Peyer's patch (tissue), 4 donors: ENCODE measurements around the gene PPRC1. TPM values are rescaled to one million over a fixed set of nuclear protein-coding genes. Genes with fewer than 3 reads are reported as not detected.

ENCODE experiments used
- DNase-seq, 3 donors: peaks; one replicate each; pipeline ENCODE4 v3.0.0-alpha.2; 2017 to 2019
- H3K27ac ChIP-seq, 4 donors: fragments of 200-600 bp; sonication (generic); one replicate each; pipeline ENCODE4 v1.5.1; 2016 to 2019
- H3K27me3 ChIP-seq, 2 donors: fragments of 200-600 bp; sonication (generic); one replicate each; pipeline ENCODE4 v1.5.1; 2019
- H3K36me3 ChIP-seq, 3 donors: fragments of 200-600 bp; sonication (generic); one replicate each; pipeline ENCODE4 v1.5.1; 2016 to 2019
- H3K4me1 ChIP-seq, 4 donors: fragments of 200-600 bp; sonication (generic); one replicate each; pipeline ENCODE4 v1.5.1; 2016 to 2019
- H3K4me3 ChIP-seq, 4 donors: fragments of 200-600 bp; sonication (generic); 1 replicate in 3 of 4; 2 replicates in 1 of 4; pipeline ENCODE4 v1.5.1; 2016 to 2019; ENCODE audit warnings: mild to moderate bottlenecking in 1 of 4
- H3K9me3 ChIP-seq, 4 donors: fragments of 200-600 bp; sonication (generic); one replicate each; pipeline ENCODE4 v1.5.1; 2016 to 2019; ENCODE audit warnings: mild to moderate bottlenecking in 1 of 4
- POLR2A ChIP-seq, 2 donors: fragments of 450-650 bp; IDR thresholded peaks; one replicate each; pipeline ENCODE4 v1.5.1; 2017; ENCODE audit warnings: antibody characterized with exemption in 2 of 2, mild to moderate bottlenecking in 2 of 2, moderate library complexity in 2 of 2
- total RNA-seq, 4 donors: library from RNA; depleted of rRNA; stranded (reverse); fragments of >200 nt; gene quantifications; one replicate each; pipeline ENCODE4 v1.1.0, GENCODE V29; 2016
- TF ChIP-seq, protein P1 (sequence below), 6 experiments: fragments of 450-650 bp in 4 of 6; fragments of 200-600 bp in 2 of 6; sonication (generic) in 1 of 6; IDR thresholded peaks; one replicate each; pipeline ENCODE4 v1.5.1; 2017 to 2019; ENCODE audit warnings: antibody characterized with exemption in 6 of 6, mild to moderate bottlenecking in 3 of 6, moderate library complexity in 1 of 6

Gene PPRC1
- total RNA-seq, 4 donors from 2014 or later = 8.6 to 71.0 (median 24.0) TPM

DNA sequence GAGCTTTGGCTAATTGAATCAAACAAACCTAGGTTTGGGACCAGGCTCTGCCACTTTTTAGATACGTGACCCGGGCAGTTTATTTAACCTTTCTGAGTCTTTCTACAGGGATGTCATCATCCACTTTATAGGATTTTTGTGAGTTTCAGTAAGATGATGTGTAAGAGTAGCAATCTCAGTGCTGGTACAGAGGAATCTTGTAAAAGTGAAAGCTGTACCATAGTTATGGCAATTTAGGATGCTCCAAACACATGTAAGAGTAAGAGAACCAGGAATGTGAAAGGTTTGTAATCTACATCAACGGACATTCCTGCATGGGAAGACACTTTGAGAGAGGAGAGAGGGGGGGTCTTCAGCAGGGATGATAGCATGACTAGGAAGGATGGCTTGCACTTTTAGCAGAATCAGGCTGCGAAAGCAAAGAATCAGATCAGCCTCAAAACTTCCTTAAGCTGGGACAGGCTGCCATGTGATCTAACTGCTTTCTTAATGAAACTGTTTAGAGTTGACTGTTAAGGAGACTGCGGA is 20.3 kb downstream of the PPRC1 start:
- Histone ChIP-seq H3K4me3 (peak overlapping the region; percentile 62 to 83 (median 77)), H3K9me3 (no peaks in the 10 kb centered on the region), H3K36me3 (peaks cover 0 to 35% (median 0%) of the 10 kb centered on the region in 3 donors), H3K27me3 (no peaks in the 10 kb centered on the region), H3K27ac (peak overlapping the region in 3 of 4 donors; percentile 84 to 88 (median 86)), H3K4me1 (peaks cover 0 to 17% (median 6%) of the 10 kb centered on the region in 4 donors)
- no peak for TF ChIP-seq POLR2A (IDR thresholded peaks at IDR 0.05)
- TF ChIP-seq, protein P1, sequence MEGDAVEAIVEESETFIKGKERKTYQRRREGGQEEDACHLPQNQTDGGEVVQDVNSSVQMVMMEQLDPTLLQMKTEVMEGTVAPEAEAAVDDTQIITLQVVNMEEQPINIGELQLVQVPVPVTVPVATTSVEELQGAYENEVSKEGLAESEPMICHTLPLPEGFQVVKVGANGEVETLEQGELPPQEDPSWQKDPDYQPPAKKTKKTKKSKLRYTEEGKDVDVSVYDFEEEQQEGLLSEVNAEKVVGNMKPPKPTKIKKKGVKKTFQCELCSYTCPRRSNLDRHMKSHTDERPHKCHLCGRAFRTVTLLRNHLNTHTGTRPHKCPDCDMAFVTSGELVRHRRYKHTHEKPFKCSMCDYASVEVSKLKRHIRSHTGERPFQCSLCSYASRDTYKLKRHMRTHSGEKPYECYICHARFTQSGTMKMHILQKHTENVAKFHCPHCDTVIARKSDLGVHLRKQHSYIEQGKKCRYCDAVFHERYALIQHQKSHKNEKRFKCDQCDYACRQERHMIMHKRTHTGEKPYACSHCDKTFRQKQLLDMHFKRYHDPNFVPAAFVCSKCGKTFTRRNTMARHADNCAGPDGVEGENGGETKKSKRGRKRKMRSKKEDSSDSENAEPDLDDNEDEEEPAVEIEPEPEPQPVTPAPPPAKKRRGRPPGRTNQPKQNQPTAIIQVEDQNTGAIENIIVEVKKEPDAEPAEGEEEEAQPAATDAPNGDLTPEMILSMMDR (IDR thresholded peaks at IDR 0.05) = no peak
- no peak for DNase-seq

DNA sequence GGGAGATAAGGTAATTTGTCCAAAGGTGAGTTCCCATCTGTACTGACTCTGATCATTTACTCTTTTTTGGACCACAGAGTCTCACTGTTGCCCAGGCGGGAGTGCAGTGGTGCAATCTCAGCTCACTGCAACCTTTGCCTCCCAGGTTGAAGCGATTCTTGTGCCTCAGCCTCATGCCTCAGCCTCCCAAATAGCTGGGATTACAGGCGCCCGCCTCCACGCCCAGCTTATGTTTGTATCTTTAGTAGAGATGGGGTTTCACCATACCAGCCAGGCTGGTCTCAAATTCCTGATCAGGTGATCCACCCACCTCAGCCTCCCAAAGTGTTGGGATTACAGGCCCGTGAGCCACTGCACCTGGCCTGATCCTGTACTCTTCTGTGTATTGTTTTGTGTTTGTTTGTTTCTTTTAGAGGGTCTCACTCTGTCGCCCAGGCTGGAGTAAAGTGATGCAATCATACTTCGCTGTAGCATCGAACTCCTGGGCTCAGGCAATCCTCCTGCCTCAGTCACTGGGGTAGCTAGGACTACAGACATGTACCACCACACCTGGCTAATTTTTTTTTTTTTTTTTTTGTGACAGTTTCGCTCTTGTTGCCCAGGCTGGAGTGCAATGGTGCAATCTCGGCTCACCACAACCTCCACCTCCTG is 21.8 kb downstream of the PPRC1 start:
- Histone ChIP-seq H3K4me1 (peaks cover 0 to 17% (median 6%) of the 10 kb centered on the region in 4 donors), H3K27ac (no peak overlapping the region), H3K36me3 (peaks cover 0 to 35% (median 0%) of the 10 kb centered on the region in 3 donors), H3K9me3 (no peaks in the 10 kb centered on the region), H3K4me3 (no peak overlapping the region), H3K27me3 (no peaks in the 10 kb centered on the region)
- DNase-seq = no peak
- TF ChIP-seq, protein P1 (IDR thresholded peaks at IDR 0.05) = no peak
- no peak for TF ChIP-seq POLR2A (IDR thresholded peaks at IDR 0.05)

DNA sequence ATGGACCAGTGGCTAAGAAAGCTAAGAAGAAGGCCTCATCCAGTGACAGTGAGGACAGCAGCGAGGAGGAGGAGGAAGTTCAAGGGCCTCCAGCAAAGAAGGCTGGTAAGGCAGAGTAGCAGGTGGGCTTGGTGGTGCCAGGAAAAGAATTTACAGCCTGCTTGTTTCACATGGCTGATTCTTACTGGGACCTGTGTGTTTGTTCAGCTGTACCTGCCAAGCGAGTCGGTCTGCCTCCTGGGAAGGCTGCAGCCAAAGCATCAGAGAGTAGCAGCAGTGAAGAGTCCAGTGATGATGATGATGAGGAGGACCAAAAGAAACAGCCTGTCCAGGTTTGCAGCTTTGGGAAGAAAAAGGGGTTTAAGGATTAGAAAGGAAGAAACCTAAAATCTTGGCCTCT is 24.4 kb downstream of the PPRC1 start:
- no peak for DNase-seq
- no peaks in the 10 kb centered on the region for H3K27me3 ChIP-seq
- H3K4me1 ChIP-seq = peaks cover 0 to 12% (median 6%) of the 10 kb centered on the region in 4 donors
- no peak for TF ChIP-seq POLR2A (IDR thresholded peaks at IDR 0.05)
- TF ChIP-seq, protein P1 (IDR thresholded peaks at IDR 0.05) = no peak
- H3K27ac ChIP-seq = no peak overlapping the region
- H3K36me3 ChIP-seq = peaks cover 0 to 55% (median 0%) of the 10 kb centered on the region in 3 donors
- H3K9me3 ChIP-seq = no peaks in the 10 kb centered on the region
- no peak overlapping the region for H3K4me3 ChIP-seq

DNA sequence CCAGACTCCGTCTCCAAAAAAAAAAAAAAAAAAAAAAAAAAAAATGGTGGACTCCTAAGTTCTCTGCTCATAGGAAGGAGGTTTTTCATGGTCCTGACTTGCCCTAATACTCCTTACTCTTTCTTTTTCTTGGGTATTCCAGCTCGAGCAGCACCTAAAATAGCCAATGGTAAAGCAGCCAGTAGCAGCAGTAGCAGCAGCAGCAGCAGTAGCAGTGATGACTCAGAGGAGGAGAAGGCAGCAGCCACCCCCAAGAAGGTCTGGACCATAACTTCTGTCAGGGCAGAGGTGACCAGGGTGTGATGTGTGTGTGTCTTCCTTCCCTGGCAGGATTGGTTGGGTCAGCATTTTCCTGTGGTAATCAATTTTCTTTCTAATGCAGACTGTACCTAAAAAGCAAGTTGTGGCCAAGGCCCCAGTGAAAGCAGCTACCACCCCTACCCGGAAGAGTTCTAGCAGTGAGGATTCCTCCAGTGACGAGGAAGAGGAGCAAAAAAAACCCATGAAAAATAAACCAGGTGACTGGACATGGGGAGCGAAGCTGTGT is 26.3 kb downstream of the PPRC1 start:
- Histone ChIP-seq H3K27ac (no peak overlapping the region), H3K4me1 (no peaks in the 10 kb centered on the region), H3K36me3 (peaks cover 0 to 74% (median 0%) of the 10 kb centered on the region in 3 donors), H3K27me3 (no peaks in the 10 kb centered on the region), H3K9me3 (no peaks in the 10 kb centered on the region), H3K4me3 (no peak overlapping the region)
- DNase-seq = no peak
- TF ChIP-seq, protein P1 (IDR thresholded peaks at IDR 0.05) = no peak
- TF ChIP-seq POLR2A (IDR thresholded peaks at IDR 0.05) = no peak

DNA sequence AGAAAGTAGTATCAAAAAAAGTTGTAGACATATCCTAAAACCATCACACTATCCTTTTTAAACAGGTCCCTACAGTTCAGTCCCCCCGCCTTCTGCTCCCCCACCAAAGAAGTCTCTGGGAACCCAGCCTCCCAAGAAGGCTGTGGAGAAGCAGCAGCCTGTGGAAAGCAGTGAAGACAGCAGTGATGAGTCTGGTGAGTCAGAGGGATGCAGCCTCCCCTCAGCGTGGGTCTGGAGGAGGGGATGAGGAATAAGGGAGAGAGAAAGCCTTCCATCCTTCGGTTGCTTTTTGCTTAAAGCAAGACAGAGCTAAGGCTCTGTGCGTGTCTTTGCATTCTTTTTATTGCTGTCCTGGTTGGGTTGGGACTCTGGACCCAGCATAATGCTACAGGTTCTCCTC is 27.0 kb downstream of the PPRC1 start:
- no peaks in the 10 kb centered on the region for H3K4me1 ChIP-seq
- H3K9me3 ChIP-seq = no peaks in the 10 kb centered on the region
- H3K36me3 ChIP-seq = peaks cover 0 to 75% (median 0%) of the 10 kb centered on the region in 3 donors
- no peaks in the 10 kb centered on the region for H3K27me3 ChIP-seq
- H3K27ac ChIP-seq = no peak overlapping the region
- H3K4me3 ChIP-seq = no peak overlapping the region
- TF ChIP-seq POLR2A (IDR thresholded peaks at IDR 0.05) = no peak
- TF ChIP-seq, protein P1 (IDR thresholded peaks at IDR 0.05) = no peak
- DNase-seq = no peak
